WTC11 (cell line): ENCODE measurements around the gene MFAP1.

Experiments used
- ATF6 ChIP-seq: sonication (generic); formaldehyde crosslinking; IDR thresholded peaks from 2 replicates; pipeline ENCODE4 v1.8.1; 2023; ENCODE audit warnings: mild to moderate bottlenecking, missing genetic modification reagents
- MYBL2 ChIP-seq: sonication (generic); formaldehyde crosslinking; IDR thresholded peaks from 2 replicates; pipeline ENCODE4 v1.8.1; 2023; ENCODE audit warnings: mild to moderate bottlenecking, moderate library complexity, missing genetic modification reagents
- TF ChIP-seq, protein P1 (sequence below): fragments of 200-600 bp; IDR thresholded peaks from 2 replicates; pipeline ENCODE4 v1.8.0; 2022; ENCODE audit warnings: antibody characterized with exemption

DNA sequence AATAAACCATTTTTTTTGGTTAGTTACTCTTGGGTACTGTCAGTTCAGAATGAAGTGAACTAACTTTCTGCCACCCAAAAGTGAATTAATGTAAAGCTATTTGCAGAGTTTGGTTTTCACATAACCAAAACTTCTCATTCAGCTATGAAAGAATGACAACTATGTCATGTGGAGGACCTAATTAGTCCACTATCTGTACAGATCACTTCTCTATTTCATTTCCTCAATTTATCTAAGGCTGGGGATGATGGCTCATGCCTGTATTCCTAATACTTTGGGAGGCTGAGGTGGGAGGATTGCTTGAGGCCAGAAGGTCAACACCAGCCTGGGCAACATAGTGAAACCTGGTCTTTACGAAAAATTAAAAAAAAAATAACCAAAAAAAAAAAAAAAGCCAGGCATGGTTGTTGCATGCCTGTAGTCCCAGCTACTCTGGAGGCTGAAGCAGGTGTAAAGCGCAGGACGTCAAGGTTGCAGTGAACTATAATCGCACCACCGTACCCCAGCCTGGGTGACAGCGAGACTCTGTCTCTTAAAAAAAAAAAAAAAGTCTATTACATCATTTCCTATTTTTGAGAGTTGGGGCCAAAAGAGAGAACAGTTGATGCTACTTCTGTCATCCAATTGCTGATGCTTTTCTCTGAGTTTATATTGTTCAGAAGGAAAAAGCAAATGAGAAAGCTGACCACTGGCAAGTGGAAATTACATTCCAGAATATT, 15.4 kb downstream of the MFAP1 start:
- TF ChIP-seq ATF6 (CRISPR knock-in tag) (no peak), MYBL2 (CRISPR knock-in tag) (no peak)
- TF ChIP-seq, protein P1, sequence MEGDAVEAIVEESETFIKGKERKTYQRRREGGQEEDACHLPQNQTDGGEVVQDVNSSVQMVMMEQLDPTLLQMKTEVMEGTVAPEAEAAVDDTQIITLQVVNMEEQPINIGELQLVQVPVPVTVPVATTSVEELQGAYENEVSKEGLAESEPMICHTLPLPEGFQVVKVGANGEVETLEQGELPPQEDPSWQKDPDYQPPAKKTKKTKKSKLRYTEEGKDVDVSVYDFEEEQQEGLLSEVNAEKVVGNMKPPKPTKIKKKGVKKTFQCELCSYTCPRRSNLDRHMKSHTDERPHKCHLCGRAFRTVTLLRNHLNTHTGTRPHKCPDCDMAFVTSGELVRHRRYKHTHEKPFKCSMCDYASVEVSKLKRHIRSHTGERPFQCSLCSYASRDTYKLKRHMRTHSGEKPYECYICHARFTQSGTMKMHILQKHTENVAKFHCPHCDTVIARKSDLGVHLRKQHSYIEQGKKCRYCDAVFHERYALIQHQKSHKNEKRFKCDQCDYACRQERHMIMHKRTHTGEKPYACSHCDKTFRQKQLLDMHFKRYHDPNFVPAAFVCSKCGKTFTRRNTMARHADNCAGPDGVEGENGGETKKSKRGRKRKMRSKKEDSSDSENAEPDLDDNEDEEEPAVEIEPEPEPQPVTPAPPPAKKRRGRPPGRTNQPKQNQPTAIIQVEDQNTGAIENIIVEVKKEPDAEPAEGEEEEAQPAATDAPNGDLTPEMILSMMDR = no peak
